H9 (cell line): ENCODE measurements around the gene PHAF1. TPM values are rescaled to one million over a fixed set of nuclear protein-coding genes. Genes with fewer than 3 reads are reported as not detected.

ENCODE experiments used
- DNase-seq: peaks from one replicate; pipeline ENCODE4 v3.0.0-alpha.2; 2017
- H2AFZ ChIP-seq: one replicate; pipeline ENCODE4 v1.6.1; 2013; ENCODE audit warnings: mild to moderate bottlenecking, low read length, control low read depth, moderate library complexity
- H2AK5ac ChIP-seq: 2 replicates; pipeline ENCODE4 v1.6.1; 2013; ENCODE audit warnings: low read length, control low read depth, mixed read lengths; ENCODE audit not compliant: insufficient read length
- H2BK120ac ChIP-seq: one replicate; pipeline ENCODE4 v1.6.1; 2013; ENCODE audit warnings: low read depth, mild to moderate bottlenecking, low read length, control low read depth, inconsistent platforms; ENCODE audit not compliant: poor library complexity, severe bottlenecking
- H2BK12ac ChIP-seq: 2 replicates; pipeline ENCODE4 v1.6.1; 2013; ENCODE audit warnings: low read length, control low read depth, mixed read lengths, low read depth; ENCODE audit not compliant: insufficient read length
- H2BK15ac ChIP-seq: 2 replicates; pipeline ENCODE4 v1.6.1; 2013; ENCODE audit warnings: low read depth, low read length, control low read depth
- H2BK20ac ChIP-seq: one replicate; pipeline ENCODE4 v1.6.1; 2013; ENCODE audit warnings: low read depth, mild to moderate bottlenecking, low read length, control low read depth, inconsistent platforms; ENCODE audit not compliant: poor library complexity, severe bottlenecking
- H2BK5ac ChIP-seq: 2 replicates; pipeline ENCODE4 v1.6.1; 2013; ENCODE audit warnings: low read length, control low read depth, mixed read lengths; ENCODE audit not compliant: insufficient read length
- H3K14ac ChIP-seq: 2 replicates; pipeline ENCODE4 v1.6.1; 2013; ENCODE audit warnings: low read length, control low read depth; ENCODE audit not compliant: insufficient read depth
- H3K18ac ChIP-seq: 2 replicates; pipeline ENCODE4 v1.6.1; 2013; ENCODE audit warnings: low read depth, mild to moderate bottlenecking, mixed read lengths, low read length, control low read depth; ENCODE audit not compliant: insufficient read length
- H3K23ac ChIP-seq: 2 replicates; pipeline ENCODE4 v1.6.1; 2013; ENCODE audit warnings: low read length, control low read depth, mixed read lengths, low read depth; ENCODE audit not compliant: insufficient read length
- H3K23me2 ChIP-seq: 2 replicates; pipeline ENCODE4 v1.6.1; 2013; ENCODE audit warnings: low read depth, mild to moderate bottlenecking, mixed read lengths, low read length, control low read depth; ENCODE audit not compliant: insufficient read length, poor library complexity, severe bottlenecking
- H3K27ac ChIP-seq: 2 replicates; pipeline ENCODE4 v1.5.1; 2013; ENCODE audit warnings: low read length, control low read depth, mixed read lengths, low read depth; ENCODE audit not compliant: insufficient read length
- H3K27me3 ChIP-seq: 2 replicates; pipeline ENCODE4 v1.6.1; 2013; ENCODE audit warnings: low read length, control low read depth, inconsistent platforms; ENCODE audit not compliant: insufficient read depth
- H3K4ac ChIP-seq: 2 replicates; pipeline ENCODE4 v1.6.1; 2013; ENCODE audit warnings: low read depth, mild to moderate bottlenecking, control low read depth, inconsistent platforms, low read length, moderate library complexity
- H3K4me1 ChIP-seq: 2 replicates; pipeline ENCODE4 v1.6.1; 2013; ENCODE audit warnings: low read length, control low read depth, inconsistent platforms; ENCODE audit not compliant: insufficient read depth
- H3K4me2 ChIP-seq: 2 replicates; pipeline ENCODE4 v1.6.1; 2013; ENCODE audit warnings: low read length, control low read depth, mixed read lengths; ENCODE audit not compliant: insufficient read length, insufficient read depth
- H3K56ac ChIP-seq: 2 replicates; pipeline ENCODE4 v1.6.1; 2013; ENCODE audit warnings: low read depth, mild to moderate bottlenecking, mixed read lengths, low read length, control low read depth; ENCODE audit not compliant: insufficient read length
- H3K79me1 ChIP-seq: 2 replicates; pipeline ENCODE4 v1.6.1; 2013; ENCODE audit warnings: low read depth, mild to moderate bottlenecking, moderate library complexity, low read length, control low read depth, inconsistent platforms; ENCODE audit not compliant: insufficient read depth, poor library complexity, severe bottlenecking
- H3K79me2 ChIP-seq: 2 replicates; pipeline ENCODE4 v1.6.1; 2013; ENCODE audit warnings: low read length, control low read depth, inconsistent platforms; ENCODE audit not compliant: insufficient read depth
- H3K9ac ChIP-seq: 2 replicates; pipeline ENCODE4 v1.6.1; 2013; ENCODE audit warnings: low read length, control low read depth, mixed read lengths; ENCODE audit not compliant: insufficient read length; ENCODE audit errors: extremely low read depth
- H3K9me3 ChIP-seq: one replicate; pipeline ENCODE4 v1.6.1; 2013; ENCODE audit warnings: low read depth, low read length, inconsistent platforms; ENCODE audit not compliant: control insufficient read depth
- H3T11ph ChIP-seq: one replicate; pipeline ENCODE4 v1.6.1; 2013; ENCODE audit warnings: mild to moderate bottlenecking, low read length, control low read depth, inconsistent platforms
- H4K20me1 ChIP-seq: one replicate; pipeline ENCODE4 v1.6.1; 2013; ENCODE audit not compliant: control insufficient read depth, insufficient read length, insufficient read depth
- H4K5ac ChIP-seq: 2 replicates; pipeline ENCODE4 v1.6.1; 2013; ENCODE audit warnings: low read depth, mild to moderate bottlenecking, mixed read lengths, low read length, control low read depth; ENCODE audit not compliant: insufficient read length
- H4K8ac ChIP-seq: replicated peaks from 2 replicates; pipeline ENCODE4 v1.6.1; 2013; ENCODE audit warnings: low read length, control low read depth, mixed read lengths, low read depth; ENCODE audit not compliant: insufficient read length
- H4K91ac ChIP-seq: 2 replicates; pipeline ENCODE4 v1.6.1; 2013; ENCODE audit warnings: low read depth, mild to moderate bottlenecking, moderate library complexity, mixed read lengths, low read length, control low read depth; ENCODE audit not compliant: insufficient read length
- H3K27ac Mint-ChIP-seq, 3 experiments: 2 replicates in 2 of 3; 3 replicates in 1 of 3; pipeline ENCODE4 v1.8.0; 2020 to 2021; ENCODE audit warnings: mixed read lengths in 3 of 3, mild to moderate bottlenecking in 1 of 3, moderate library complexity in 1 of 3
- H3K27me3 Mint-ChIP-seq: 2 replicates; pipeline ENCODE4 v1.8.0; 2021; ENCODE audit warnings: low read depth, mild to moderate bottlenecking, moderate library complexity, mixed read lengths
- H3K36me3 Mint-ChIP-seq, 3 experiments: 2 replicates in 2 of 3; 3 replicates in 1 of 3; pipeline ENCODE4 v1.8.0; 2020 to 2021; ENCODE audit warnings: low read depth in 3 of 3, mixed read lengths in 3 of 3; ENCODE audit not compliant: insufficient read depth in 1 of 3
- H3K4me1 Mint-ChIP-seq, 2 experiments: 2 replicates each; pipeline ENCODE4 v1.8.0; 2020; ENCODE audit warnings: mixed read lengths in 2 of 2
- H3K4me3 Mint-ChIP-seq, 2 experiments: 2 replicates in 1 of 2; 3 replicates in 1 of 2; pipeline ENCODE4 v1.8.0; 2020 to 2021; ENCODE audit warnings: mild to moderate bottlenecking in 2 of 2, mixed read lengths in 2 of 2, moderate library complexity in 1 of 2
- H3K9me3 Mint-ChIP-seq, 2 experiments: 2 replicates in 1 of 2; 3 replicates in 1 of 2; pipeline ENCODE4 v1.8.0; 2020; ENCODE audit warnings: mild to moderate bottlenecking in 2 of 2, mixed read lengths in 2 of 2, moderate library complexity in 1 of 2
- CTCF ChIP-seq: fragments of 200-600 bp; sonication (generic); conservative IDR thresholded peaks from 3 replicates; pipeline ENCODE4 v1.8.0; 2021; ENCODE audit warnings: antibody characterized with exemption, mild to moderate bottlenecking
- WGBS: extraction: QIAGEN DNeasy Blood & Tissue Kit; methylation state at CpG from one replicate; pipeline ENCODE4 v1.1.7; 2013; ENCODE audit warnings: missing lambda C conversion rate, low lambda C conversion rate, mixed read lengths; ENCODE audit not compliant: insufficient read length; ENCODE audit errors: extremely low coverage; 5-methylcytosine and 5-hydroxymethylcytosine counted together
- total RNA-seq: library from RNA; stranded (reverse); gene quantifications from 2 replicates; pipeline ENCODE4 v1.2.1, GENCODE V29; 2021

PHAF1 gene
- total RNA-seq, 1 experiment from 2014 or later, result 18.8 TPM

GRCh38 chr16:67128887-67129286 is 19.1 kb downstream of the PHAF1 start:
- no peak overlapping the region for H3K4me3 Mint-ChIP-seq
- no peak overlapping the region for H3T11ph ChIP-seq
- H2BK12ac ChIP-seq, result no peak overlapping the region
- WGBS, result no CpG with 5 or more reads among the region's 3 CpGs
- H3K27me3 ChIP-seq, result no peaks in the 10 kb centered on the region
- H3K36me3 Mint-ChIP-seq, result peaks cover 7 to 44% (median 29%) of the 10 kb centered on the region in 3 experiments; a peak in 6 of 7 replicates
- no peak overlapping the region for H2BK15ac ChIP-seq
- H3K9me3 ChIP-seq, result no peaks in the 10 kb centered on the region
- H3K56ac ChIP-seq, result no peak overlapping the region
- no peak overlapping the region for H2AFZ ChIP-seq
- no peak overlapping the region for H3K9ac ChIP-seq
- no peaks in the 10 kb centered on the region for H3K4me1 Mint-ChIP-seq
- H3K18ac ChIP-seq, result no peak overlapping the region
- H3K23me2 ChIP-seq, result no peaks in the 10 kb centered on the region
- H4K20me1 ChIP-seq, result no peaks in the 10 kb centered on the region
- no peak overlapping the region for H4K91ac ChIP-seq
- no peak overlapping the region for H3K27ac ChIP-seq
- DNase-seq, result no peak
- H2AK5ac ChIP-seq, result no peak overlapping the region
- no peaks in the 10 kb centered on the region for H3K79me2 ChIP-seq
- H3K4me1 ChIP-seq, result no peaks in the 10 kb centered on the region
- H3K79me1 ChIP-seq, result no peaks in the 10 kb centered on the region
- H3K4ac ChIP-seq, result no peak overlapping the region
- H3K4me2 ChIP-seq, result no peak overlapping the region
- no peaks in the 10 kb centered on the region for H3K9me3 Mint-ChIP-seq
- no peaks in the 10 kb centered on the region for H3K27me3 Mint-ChIP-seq
- no peak for TF ChIP-seq CTCF
- no peak overlapping the region for H4K5ac ChIP-seq
- no peak overlapping the region for H2BK20ac ChIP-seq
- no peak overlapping the region for H2BK5ac ChIP-seq
- H3K14ac ChIP-seq, result no peak overlapping the region
- no peak overlapping the region for H3K23ac ChIP-seq
- no peak overlapping the region for H4K8ac ChIP-seq
- H2BK120ac ChIP-seq, result no peak overlapping the region
- H3K27ac Mint-ChIP-seq, result no peak overlapping the region; a peak in 1 of 7 replicates
